Suprapubic skin (tissue), 4 donors: Measurements from ENCODE around the gene CPS1. TPM values are rescaled to one million over a fixed set of nuclear protein-coding genes. Genes with fewer than 3 reads are reported as not detected.

Experiments used
- DNase-seq, 2 donors: peaks; one replicate each; pipeline ENCODE4 v3.0.0-alpha.2; 2019; ENCODE audit warnings: low spot score in 2 of 2
- H3K27ac ChIP-seq: fragments of 200-600 bp; sonication (generic); one replicate; pipeline ENCODE4 v1.5.1; 2019
- H3K27me3 ChIP-seq: fragments of 200-600 bp; sonication (generic); one replicate; pipeline ENCODE4 v1.5.1; 2019
- H3K36me3 ChIP-seq: fragments of 200-600 bp; sonication (generic); one replicate; pipeline ENCODE4 v1.5.1; 2019
- H3K4me1 ChIP-seq: fragments of 200-600 bp; sonication (generic); one replicate; pipeline ENCODE4 v1.5.1; 2019
- H3K4me3 ChIP-seq: fragments of 200-600 bp; sonication (generic); one replicate; pipeline ENCODE4 v1.5.1; 2019; ENCODE audit warnings: mild to moderate bottlenecking
- H3K9me3 ChIP-seq: fragments of 200-600 bp; sonication (generic); one replicate; pipeline ENCODE4 v1.5.1; 2019
- CTCF ChIP-seq, 2 donors: fragments of 200-600 bp in 1 of 2; fragments of 450-650 bp in 1 of 2; sonication (generic) in 1 of 2; IDR thresholded peaks; one replicate each; pipeline ENCODE4 v1.5.1; 2016 to 2019; ENCODE audit warnings: antibody characterized with exemption in 2 of 2, mild to moderate bottlenecking in 1 of 2, moderate library complexity in 1 of 2
- EP300 ChIP-seq: sonication (generic); formaldehyde crosslinking; IDR thresholded peaks from one replicate; pipeline ENCODE4 v1.6.1; 2017; ENCODE audit warnings: antibody characterized with exemption
- POLR2A ChIP-seq, 2 donors: fragments of 450-650 bp; IDR thresholded peaks; one replicate each; pipeline ENCODE4 v1.6.1; 2017; ENCODE audit warnings: antibody characterized with exemption in 2 of 2, mild to moderate bottlenecking in 2 of 2, moderate library complexity in 2 of 2
- POLR2AphosphoS5 ChIP-seq, 3 donors: sonication (generic); formaldehyde crosslinking; IDR thresholded peaks; one replicate each; pipeline ENCODE4 v1.6.1; 2017; ENCODE audit warnings: antibody characterized with exemption in 3 of 3
- WGBS: methylation state at CpG from one replicate; pipeline ENCODE4 v1.1.5; 2018; 5-methylcytosine and 5-hydroxymethylcytosine counted together
- total RNA-seq, 4 donors: library from RNA; depleted of rRNA; stranded (reverse); fragments of >200 nt; gene quantifications; one replicate each; pipeline ENCODE4 v1.1.0, GENCODE V29; 2016

CPS1 gene
- total RNA-seq, 4 donors from 2014 or later, result 3.6 to 7.0 (median 5.5) TPM

- H3K27me3 ChIP-seq, result no peaks in the 10 kb centered on the region
- no peak overlapping the region for H3K27ac ChIP-seq
- TF ChIP-seq POLR2A (IDR thresholded peaks at IDR 0.05) (no peak), EP300 (no peak), POLR2AphosphoS5 (IDR thresholded peaks at IDR 0.05) (no peak), CTCF (IDR thresholded peaks at IDR 0.05) (no peak)
- no peaks in the 10 kb centered on the region for H3K9me3 ChIP-seq
- no peaks in the 10 kb centered on the region for H3K36me3 ChIP-seq
- no peaks in the 10 kb centered on the region for H3K4me1 ChIP-seq
- WGBS, result 63% methylated on average over 4 of the region's 4 CpGs
- H3K4me3 ChIP-seq, result no peak overlapping the region
- no peak for DNase-seq
Observed at GRCh38 chr2:210544831-210545230, 11.6 kb upstream of the CPS1 start.

GRCh38 chr2:210546424-210547208, 9.8 kb upstream of the CPS1 start:
- Histone ChIP-seq H3K9me3 (no peaks in the 10 kb centered on the region), H3K4me3 (no peak overlapping the region), H3K36me3 (no peaks in the 10 kb centered on the region), H3K4me1 (no peaks in the 10 kb centered on the region), H3K27ac (no peak overlapping the region), H3K27me3 (no peaks in the 10 kb centered on the region)
- TF ChIP-seq POLR2A (IDR thresholded peaks at IDR 0.05) (no peak), EP300 (no peak), CTCF (IDR thresholded peaks at IDR 0.05) (no peak), POLR2AphosphoS5 (IDR thresholded peaks at IDR 0.05) (no peak)
- 78% methylated on average over 5 of the region's 5 CpGs for WGBS
- no peak for DNase-seq

- 83% methylated on average over 2 of the region's 2 CpGs for WGBS
- Histone ChIP-seq H3K36me3 (no peaks in the 10 kb centered on the region), H3K27ac (no peak overlapping the region), H3K4me3 (no peak overlapping the region), H3K9me3 (no peaks in the 10 kb centered on the region), H3K4me1 (no peaks in the 10 kb centered on the region), H3K27me3 (no peaks in the 10 kb centered on the region)
- TF ChIP-seq CTCF (IDR thresholded peaks at IDR 0.05) (no peak), EP300 (no peak), POLR2AphosphoS5 (IDR thresholded peaks at IDR 0.05) (no peak), POLR2A (IDR thresholded peaks at IDR 0.05) (no peak)
- no peak for DNase-seq
Observed at GRCh38 chr2:210548031-210548430, 8.4 kb upstream of the CPS1 start.

- no peak overlapping the region for H3K4me3 ChIP-seq
- no peaks in the 10 kb centered on the region for H3K4me1 ChIP-seq
- no peak overlapping the region for H3K27ac ChIP-seq
- H3K36me3 ChIP-seq, result no peaks in the 10 kb centered on the region
- 88% methylated on average over 8 of the region's 8 CpGs for WGBS
- H3K9me3 ChIP-seq, result no peaks in the 10 kb centered on the region
- no peaks in the 10 kb centered on the region for H3K27me3 ChIP-seq
- TF ChIP-seq POLR2A (IDR thresholded peaks at IDR 0.05) (no peak), EP300 (no peak), CTCF (IDR thresholded peaks at IDR 0.05) (no peak), POLR2AphosphoS5 (IDR thresholded peaks at IDR 0.05) (no peak)
- no peak for DNase-seq
Observed at GRCh38 chr2:210548878-210549384, 7.5 kb upstream of the CPS1 start.

- TF ChIP-seq POLR2A (IDR thresholded peaks at IDR 0.05) (no peak), EP300 (no peak), POLR2AphosphoS5 (IDR thresholded peaks at IDR 0.05) (no peak), CTCF (IDR thresholded peaks at IDR 0.05) (no peak)
- Histone ChIP-seq H3K27ac (no peak overlapping the region), H3K27me3 (no peaks in the 10 kb centered on the region), H3K9me3 (no peaks in the 10 kb centered on the region), H3K4me3 (no peak overlapping the region), H3K4me1 (no peaks in the 10 kb centered on the region), H3K36me3 (no peaks in the 10 kb centered on the region)
- 65% methylated on average over 2 of the region's 2 CpGs for WGBS
- no peak for DNase-seq
Observed at GRCh38 chr2:210551001-210551400, 5.4 kb upstream of the CPS1 start.
